ENCODE measurements around the gene RBKS. TPM values are rescaled to one million over a fixed set of nuclear protein-coding genes. Genes with fewer than 3 reads are reported as not detected.
A peak's percentile ranks its signal among the peaks of the same experiment; 100 is the strongest.

RBKS gene
- total RNA-seq, 1 experiment from 2014 or later = 9.2 TPM

DNA sequence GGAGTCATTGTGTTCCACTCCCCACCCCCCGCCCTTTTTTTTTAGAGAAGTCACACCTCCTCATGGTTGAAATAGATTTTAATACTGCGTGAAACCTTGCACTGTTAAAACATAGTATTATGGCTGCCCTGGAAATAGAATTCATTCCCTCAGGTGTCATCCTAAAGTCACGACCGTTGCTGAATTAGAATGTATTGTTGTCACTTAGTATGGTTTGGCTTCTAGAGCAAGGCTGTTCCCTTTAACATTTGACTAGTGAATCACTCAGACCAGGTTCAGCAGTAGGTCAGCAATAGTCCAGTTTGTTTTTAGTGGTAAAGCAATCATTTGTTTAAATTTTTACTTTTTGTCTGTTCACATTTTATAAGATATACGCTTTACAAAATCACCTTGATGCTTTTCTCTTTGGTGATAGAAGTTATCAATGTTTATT, 1.5 kb upstream of the RBKS start:
- BruUV-seq (replicated peaks) = no TSS peak
- Mint-ChIP-seq H3K9me3 (ENCODE audit: unreplicated experiment) (no peaks in the 10 kb centered on the region), H3K4me1 (ENCODE audit: insufficient read depth, unreplicated experiment) (peaks cover 28% of the 10 kb centered on the region), H3K27me3 (ENCODE audit: insufficient read depth, unreplicated experiment) (no peaks in the 10 kb centered on the region), H3K4me3 (ENCODE audit: unreplicated experiment) (peak overlapping the region; percentile 99), H3K27ac (ENCODE audit: low read depth, unreplicated experiment) (peak overlapping the region; percentile 100), H3K36me3 (ENCODE audit: insufficient read depth, unreplicated experiment) (peaks cover 35% of the 10 kb centered on the region)
- TF ChIP-seq, protein P1, sequence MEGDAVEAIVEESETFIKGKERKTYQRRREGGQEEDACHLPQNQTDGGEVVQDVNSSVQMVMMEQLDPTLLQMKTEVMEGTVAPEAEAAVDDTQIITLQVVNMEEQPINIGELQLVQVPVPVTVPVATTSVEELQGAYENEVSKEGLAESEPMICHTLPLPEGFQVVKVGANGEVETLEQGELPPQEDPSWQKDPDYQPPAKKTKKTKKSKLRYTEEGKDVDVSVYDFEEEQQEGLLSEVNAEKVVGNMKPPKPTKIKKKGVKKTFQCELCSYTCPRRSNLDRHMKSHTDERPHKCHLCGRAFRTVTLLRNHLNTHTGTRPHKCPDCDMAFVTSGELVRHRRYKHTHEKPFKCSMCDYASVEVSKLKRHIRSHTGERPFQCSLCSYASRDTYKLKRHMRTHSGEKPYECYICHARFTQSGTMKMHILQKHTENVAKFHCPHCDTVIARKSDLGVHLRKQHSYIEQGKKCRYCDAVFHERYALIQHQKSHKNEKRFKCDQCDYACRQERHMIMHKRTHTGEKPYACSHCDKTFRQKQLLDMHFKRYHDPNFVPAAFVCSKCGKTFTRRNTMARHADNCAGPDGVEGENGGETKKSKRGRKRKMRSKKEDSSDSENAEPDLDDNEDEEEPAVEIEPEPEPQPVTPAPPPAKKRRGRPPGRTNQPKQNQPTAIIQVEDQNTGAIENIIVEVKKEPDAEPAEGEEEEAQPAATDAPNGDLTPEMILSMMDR (IDR thresholded peaks at IDR 0.05; ENCODE audit: unreplicated experiment) = no peak
- POLR2A ChIA-PET = interaction anchor here (0.6 to 5.7 kb wide), 13 partner anchors 20 to 568 kb away, joined by 3 to 45 read pairs (median 5); partner anchors contain the start of gene MRPL33
- CTCF ChIA-PET = no interaction called here
- no peak for DNase-seq (ENCODE audit: unreplicated experiment)
- intact Hi-C loops (cut with micrococcal nuclease) = loop anchor here (2.0 to 5.0 kb wide), 5 partner anchors 63 to 503 kb away; no protein-coding TSS in a partner anchor

DNA sequence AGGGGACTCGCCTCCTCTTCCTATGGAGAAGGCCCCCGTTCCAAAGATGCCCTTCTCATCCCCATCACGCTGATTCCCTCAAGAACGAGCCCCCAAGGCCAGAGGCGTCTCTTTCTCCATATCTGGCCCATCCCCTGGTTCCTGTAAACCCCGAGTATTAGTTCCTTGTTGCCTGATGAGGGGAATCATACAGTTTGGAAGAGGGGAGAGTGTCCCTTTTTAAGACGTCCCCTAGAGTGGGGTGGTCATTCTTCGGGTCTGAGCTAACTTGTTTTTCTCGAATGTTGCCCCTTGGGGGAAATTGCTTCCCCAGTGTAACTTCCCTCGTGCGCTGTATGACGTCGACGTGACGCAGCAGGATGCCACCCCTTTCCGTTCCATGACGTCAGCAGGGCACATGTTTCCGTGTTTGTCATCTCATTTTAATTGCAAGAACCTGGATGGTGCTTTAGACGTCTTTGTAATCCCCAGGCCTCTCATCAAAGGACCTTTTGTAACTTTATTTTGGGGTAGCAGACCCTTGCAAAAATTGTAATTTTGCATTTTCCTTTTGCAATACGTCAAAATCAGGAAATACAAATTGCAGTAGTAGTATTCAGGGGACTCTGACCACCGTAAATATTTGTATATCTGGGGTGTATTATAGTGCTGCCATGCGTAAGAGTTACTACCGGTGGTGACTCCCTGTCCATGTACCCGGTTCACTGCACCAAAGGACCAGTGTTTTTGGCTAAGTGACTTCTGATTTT, 911 bp upstream of the RBKS start:
- Mint-ChIP-seq H3K9me3 (ENCODE audit: unreplicated experiment) (no peaks in the 10 kb centered on the region), H3K27me3 (ENCODE audit: insufficient read depth, unreplicated experiment) (no peaks in the 10 kb centered on the region), H3K4me1 (ENCODE audit: insufficient read depth, unreplicated experiment) (peaks cover 29% of the 10 kb centered on the region), H3K4me3 (ENCODE audit: unreplicated experiment) (peak overlapping the region; percentile 99), H3K27ac (ENCODE audit: low read depth, unreplicated experiment) (peak overlapping the region; percentile 100), H3K36me3 (ENCODE audit: insufficient read depth, unreplicated experiment) (peaks cover 35% of the 10 kb centered on the region)
- BruUV-seq (replicated peaks) = TSS peak; percentile 62
- TF ChIP-seq, protein P1 (IDR thresholded peaks at IDR 0.05; ENCODE audit: unreplicated experiment) = no peak
- intact Hi-C loops (cut with micrococcal nuclease) = loop anchor here (2.0 to 5.0 kb wide), 5 partner anchors 64 to 504 kb away; no protein-coding TSS in a partner anchor
- peak; percentile 54 for DNase-seq (ENCODE audit: unreplicated experiment)
- ChIA-PET POLR2A (interaction anchor here (0.6 to 5.7 kb wide), 27 partner anchors 20 to 547 kb away, joined by 3 to 45 read pairs (median 4); partner anchors contain the start of genes FOSL2 and MRPL33), CTCF (interaction anchor here (1.1 kb wide), 1 partner anchor 168 kb away, joined by 4 read pairs; no protein-coding TSS in a partner anchor)

DNA sequence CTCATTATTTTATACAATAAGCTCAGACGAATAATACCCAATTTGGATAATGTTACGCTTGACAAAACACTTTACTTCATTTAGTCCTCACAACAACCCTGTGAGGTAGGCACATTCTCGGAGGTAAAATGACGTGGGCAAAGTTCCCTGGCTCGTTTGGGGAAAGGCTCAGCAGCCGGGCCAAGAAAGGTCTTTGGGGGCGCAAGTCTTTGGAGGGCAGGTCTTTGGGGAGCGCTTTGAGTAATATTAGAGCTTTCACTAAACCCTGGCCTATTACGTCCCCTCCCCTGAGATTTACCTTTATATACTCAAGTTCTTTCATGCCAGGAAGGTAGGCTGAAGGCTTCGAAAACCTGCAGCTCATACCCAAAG, 427 bp downstream of the RBKS start:
- Mint-ChIP-seq H3K9me3 (ENCODE audit: unreplicated experiment) (no peaks in the 10 kb centered on the region), H3K27me3 (ENCODE audit: insufficient read depth, unreplicated experiment) (no peaks in the 10 kb centered on the region), H3K4me1 (ENCODE audit: insufficient read depth, unreplicated experiment) (peaks cover 42% of the 10 kb centered on the region), H3K4me3 (ENCODE audit: unreplicated experiment) (peak overlapping the region; percentile 99), H3K27ac (ENCODE audit: low read depth, unreplicated experiment) (peak overlapping the region; percentile 100), H3K36me3 (ENCODE audit: insufficient read depth, unreplicated experiment) (peaks cover 27% of the 10 kb centered on the region)
- peak; percentile 18 for DNase-seq (ENCODE audit: unreplicated experiment)
- CTCF ChIA-PET = interaction anchor here (0.6 to 1.8 kb wide), 5 partner anchors 88 to 219 kb away, joined by 3 to 4 read pairs (median 4); no protein-coding TSS in a partner anchor
- BruUV-seq (replicated peaks) = TSS peak; percentile 62
- intact Hi-C loops (cut with micrococcal nuclease) = loop anchor here (2.0 to 5.0 kb wide), 5 partner anchors 65 to 505 kb away; no protein-coding TSS in a partner anchor
- TF ChIP-seq, protein P1 (IDR thresholded peaks at IDR 0.05; ENCODE audit: unreplicated experiment) = no peak
- POLR2A ChIA-PET = interaction anchor here (0.6 to 5.7 kb wide), 28 partner anchors 10 to 686 kb away, joined by 3 to 45 read pairs (median 5); partner anchors contain the start of genes FOSL2 and MRPL33

DNA sequence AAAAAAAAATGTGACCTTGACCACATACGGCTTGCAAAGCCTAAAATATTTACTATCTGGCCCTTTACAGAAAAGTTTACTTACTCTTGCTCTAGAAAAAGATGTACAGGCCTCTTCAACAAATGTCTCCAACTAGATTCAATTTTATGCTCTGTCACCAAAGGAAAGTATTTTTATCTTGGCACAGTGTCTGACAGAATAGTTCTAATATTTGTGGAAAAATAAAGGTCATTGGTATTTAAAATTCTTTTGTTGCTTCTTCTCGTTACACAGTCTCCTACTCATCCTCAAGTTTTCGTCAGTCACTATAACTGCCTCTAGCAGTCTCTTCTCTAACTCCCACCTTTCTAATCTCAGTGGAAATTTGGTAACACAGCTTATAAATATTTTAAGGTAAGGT, 1.4 kb downstream of the RBKS start:
- no TSS peak for BruUV-seq (replicated peaks)
- no peaks in the 10 kb centered on the region for H3K9me3 Mint-ChIP-seq (ENCODE audit: unreplicated experiment)
- ChIA-PET CTCF (interaction anchor here (0.6 to 1.8 kb wide), 3 partner anchors 177 to 512 kb away, joined by 4 read pairs; no protein-coding TSS in a partner anchor), POLR2A (interaction anchor here (1.3 to 5.7 kb wide), 12 partner anchors 17 to 512 kb away, joined by 4 to 45 read pairs (median 8); partner anchors contain the start of gene MRPL33)
- H3K4me3 Mint-ChIP-seq (ENCODE audit: unreplicated experiment) = peak overlapping the region; percentile 99
- H3K36me3 Mint-ChIP-seq (ENCODE audit: insufficient read depth, unreplicated experiment) = peaks cover 21% of the 10 kb centered on the region
- TF ChIP-seq, protein P1 (IDR thresholded peaks at IDR 0.05; ENCODE audit: unreplicated experiment) = no peak
- H3K27ac Mint-ChIP-seq (ENCODE audit: low read depth, unreplicated experiment) = peak overlapping the region; percentile 100
- H3K4me1 Mint-ChIP-seq (ENCODE audit: insufficient read depth, unreplicated experiment) = peaks cover 36% of the 10 kb centered on the region
- H3K27me3 Mint-ChIP-seq (ENCODE audit: insufficient read depth, unreplicated experiment) = no peaks in the 10 kb centered on the region
- DNase-seq (ENCODE audit: unreplicated experiment) = no peak
- intact Hi-C loops (cut with micrococcal nuclease) = no loop called here

All from MCF 10A (cell line).